22Rv1 (cell line): ENCODE measurements around the gene BTN2A1.

Experiments
- CTCF ChIP-seq: fragments of 450-650 bp; IDR thresholded peaks from 2 replicates; pipeline ENCODE4 v1.5.1; 2017; ENCODE audit warnings: mild to moderate bottlenecking
- ZFX ChIP-seq: fragments of 450-650 bp; IDR thresholded peaks from 2 replicates; pipeline ENCODE4 v1.6.1; 2017; ENCODE audit warnings: antibody characterized with exemption, borderline replicate concordance

- TF ChIP-seq CTCF, result no peak
- no peak for TF ChIP-seq ZFX
These were observed 14.2 kb downstream of the BTN2A1 start for GRCh38 chr6:26471970-26472369.
